ELF-1 (cell line): ENCODE data around the gene TANC2.
A peak's percentile ranks its signal among the peaks of the same experiment; 100 is the strongest.
"Not testable (repeated sequence)": the region's sequence is repeated elsewhere in the genome, so short reads cannot be mapped to it uniquely, and the experiment has no call there.

Source experiments
- DNase-seq: peaks from one replicate; pipeline ENCODE4 v3.0.0-alpha.2; 2016; ENCODE audit warnings: low read depth, low spot score

Gene TANC2

GRCh38 chr17:62964506-62964905 lies 1.5 kb upstream of the TANC2 start:
- no peak for DNase-seq

- DNase-seq, result no peak
Observed at GRCh38 chr17:62965174-62965685, 805 bp upstream of the TANC2 start.

- peak; percentile 34 for DNase-seq
Observed at GRCh38 chr17:62966426-62967204, 580 bp downstream of the TANC2 start.

GRCh38 chr17:62967205-62967529 lies 1.1 kb downstream of the TANC2 start:
- DNase-seq, result no peak

GRCh38 chr17:62968445-62968923 lies 2.4 kb downstream of the TANC2 start:
- DNase-seq, result peak; percentile 64

GRCh38 chr17:62970610-62971009 lies 4.6 kb downstream of the TANC2 start:
- DNase-seq, result no peak

GRCh38 chr17:62971853-62972252 lies 5.8 kb downstream of the TANC2 start:
- no peak for DNase-seq

- DNase-seq, result no peak
Observed at GRCh38 chr17:62974788-62975187, 8.8 kb downstream of the TANC2 start.

- no peak for DNase-seq
Observed at GRCh38 chr17:62975206-62975605, 9.2 kb downstream of the TANC2 start.

GRCh38 chr17:62976643-62977231 lies 10.7 kb downstream of the TANC2 start:
- not testable (repeated sequence) for DNase-seq

GRCh38 chr17:62980842-62981241 lies 14.8 kb downstream of the TANC2 start:
- DNase-seq, result no peak

GRCh38 chr17:62981933-62982332 lies 15.9 kb downstream of the TANC2 start:
- no peak for DNase-seq

GRCh38 chr17:62984801-62985200 lies 18.8 kb downstream of the TANC2 start:
- DNase-seq, result no peak

- DNase-seq, result peak; percentile 33
Observed at GRCh38 chr17:62986549-62986948, 20.5 kb downstream of the TANC2 start.

GRCh38 chr17:62987136-62987535 lies 21.1 kb downstream of the TANC2 start:
- peak; percentile 14 for DNase-seq

GRCh38 chr17:62989501-62989900 lies 23.5 kb downstream of the TANC2 start:
- no peak for DNase-seq

GRCh38 chr17:62994931-62995330 lies 28.9 kb downstream of the TANC2 start:
- no peak for DNase-seq

- peak; percentile 19 for DNase-seq
Observed at GRCh38 chr17:62995377-62995885, 29.4 kb downstream of the TANC2 start.

GRCh38 chr17:62996221-62996620 lies 30.2 kb downstream of the TANC2 start:
- no peak for DNase-seq

GRCh38 chr17:62998166-62998565 lies 32.1 kb downstream of the TANC2 start:
- DNase-seq, result no peak

GRCh38 chr17:62998665-62999393 lies 32.8 kb downstream of the TANC2 start:
- no peak for DNase-seq

- no peak for DNase-seq
Observed at GRCh38 chr17:62999736-63000135, 33.7 kb downstream of the TANC2 start.
